Type B pancreatic cell (in vitro differentiated cells): Measurements from ENCODE around the gene PCK1. TPM values are rescaled to one million over a fixed set of nuclear protein-coding genes. Genes with fewer than 3 reads are reported as not detected.

Experiments used
- DNase-seq: peaks from one replicate; pipeline ENCODE4 v3.0.0; 2021; ENCODE audit warnings: mixed read lengths; ENCODE audit not compliant: unreplicated experiment; ENCODE audit errors: extremely low spot score
- H3K27ac Mint-ChIP-seq: 2 replicates; pipeline ENCODE4 v1.8.0; 2021; ENCODE audit warnings: mild to moderate bottlenecking, mixed read lengths
- H3K27me3 Mint-ChIP-seq: 2 replicates; pipeline ENCODE4 v1.8.0; 2021; ENCODE audit warnings: mixed read lengths
- H3K36me3 Mint-ChIP-seq: 2 replicates; pipeline ENCODE4 v1.8.0; 2021; ENCODE audit warnings: mixed read lengths
- H3K4me1 Mint-ChIP-seq: one replicate; pipeline ENCODE4 v1.8.0; 2021; ENCODE audit warnings: mixed read lengths; ENCODE audit not compliant: unreplicated experiment
- H3K4me3 Mint-ChIP-seq: 2 replicates; pipeline ENCODE4 v1.8.0; 2021; ENCODE audit warnings: mild to moderate bottlenecking, mixed read lengths
- H3K9me3 Mint-ChIP-seq: 2 replicates; pipeline ENCODE4 v1.8.0; 2021; ENCODE audit warnings: mixed read lengths
- total RNA-seq: library from RNA; stranded (reverse); gene quantifications from 2 replicates; pipeline ENCODE4 v1.2.1, GENCODE V29; 2021; ENCODE audit warnings: low replicate concordance
- TF ChIP-seq, protein P1 (sequence below): fragments of 200-600 bp; sonication (generic); conservative IDR thresholded peaks from 2 replicates; pipeline ENCODE4 v1.5.0; 2021; ENCODE audit warnings: antibody characterized with exemption, mild to moderate bottlenecking

Gene PCK1
- total RNA-seq, 1 donor from 2014 or later: 2.3 TPM

- Mint-ChIP-seq H3K9me3 (no peaks in the 10 kb centered on the region), H3K4me3 (no peak overlapping the region), H3K4me1 (peaks cover 4% of the 10 kb centered on the region), H3K27ac (no peak overlapping the region), H3K27me3 (peaks cover 9% of the 10 kb centered on the region), H3K36me3 (no peaks in the 10 kb centered on the region)
- TF ChIP-seq, protein P1, sequence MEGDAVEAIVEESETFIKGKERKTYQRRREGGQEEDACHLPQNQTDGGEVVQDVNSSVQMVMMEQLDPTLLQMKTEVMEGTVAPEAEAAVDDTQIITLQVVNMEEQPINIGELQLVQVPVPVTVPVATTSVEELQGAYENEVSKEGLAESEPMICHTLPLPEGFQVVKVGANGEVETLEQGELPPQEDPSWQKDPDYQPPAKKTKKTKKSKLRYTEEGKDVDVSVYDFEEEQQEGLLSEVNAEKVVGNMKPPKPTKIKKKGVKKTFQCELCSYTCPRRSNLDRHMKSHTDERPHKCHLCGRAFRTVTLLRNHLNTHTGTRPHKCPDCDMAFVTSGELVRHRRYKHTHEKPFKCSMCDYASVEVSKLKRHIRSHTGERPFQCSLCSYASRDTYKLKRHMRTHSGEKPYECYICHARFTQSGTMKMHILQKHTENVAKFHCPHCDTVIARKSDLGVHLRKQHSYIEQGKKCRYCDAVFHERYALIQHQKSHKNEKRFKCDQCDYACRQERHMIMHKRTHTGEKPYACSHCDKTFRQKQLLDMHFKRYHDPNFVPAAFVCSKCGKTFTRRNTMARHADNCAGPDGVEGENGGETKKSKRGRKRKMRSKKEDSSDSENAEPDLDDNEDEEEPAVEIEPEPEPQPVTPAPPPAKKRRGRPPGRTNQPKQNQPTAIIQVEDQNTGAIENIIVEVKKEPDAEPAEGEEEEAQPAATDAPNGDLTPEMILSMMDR: no peak
- DNase-seq: peak; percentile 61
These were observed 55.4 kb downstream of the PCK1 start for GRCh38 chr20:57616143-57616951.

- TF ChIP-seq, protein P1: no peak
- H3K4me1 Mint-ChIP-seq: peaks cover 4% of the 10 kb centered on the region
- peaks cover 9% of the 10 kb centered on the region for H3K27me3 Mint-ChIP-seq
- H3K36me3 Mint-ChIP-seq: no peaks in the 10 kb centered on the region
- no peaks in the 10 kb centered on the region for H3K9me3 Mint-ChIP-seq
- peak; percentile 57 for DNase-seq
- H3K27ac Mint-ChIP-seq: peak overlapping the region; percentile 26
- no peak overlapping the region for H3K4me3 Mint-ChIP-seq
These were observed 56.3 kb downstream of the PCK1 start for GRCh38 chr20:57617079-57617795.

Other genes with a start within 250 kb of the PCK1 start
- gene SPO11, start 231.3 kb upstream of the PCK1 start, total RNA-seq: not detected in 2 replicates
- gene RAE1, start 209.9 kb upstream of the PCK1 start, total RNA-seq: 38.2 and 46.5 TPM in 2 replicates
- 15.2 and 26.5 TPM in 2 replicates for gene RBM38, start 169.7 kb upstream of the PCK1 start, total RNA-seq
- 0.07 TPM in 2 replicates for gene CTCFL, start 36.0 kb upstream of the PCK1 start, total RNA-seq
- not detected in 2 replicates for gene ZBP1, start 59.3 kb downstream of the PCK1 start, total RNA-seq
- gene PMEPA1, start 148.9 kb downstream of the PCK1 start, total RNA-seq: 4.3 and 8.8 TPM in 2 replicates